Epidermal melanocyte (primary cell): Measurements from ENCODE around the gene DNAI2.

Experiments
- DNase-seq: peaks from one replicate; pipeline ENCODE4 v3.0.0; 2011; ENCODE audit warnings: low spot score; ENCODE audit not compliant: insufficient read length

DNAI2 gene

DNA sequence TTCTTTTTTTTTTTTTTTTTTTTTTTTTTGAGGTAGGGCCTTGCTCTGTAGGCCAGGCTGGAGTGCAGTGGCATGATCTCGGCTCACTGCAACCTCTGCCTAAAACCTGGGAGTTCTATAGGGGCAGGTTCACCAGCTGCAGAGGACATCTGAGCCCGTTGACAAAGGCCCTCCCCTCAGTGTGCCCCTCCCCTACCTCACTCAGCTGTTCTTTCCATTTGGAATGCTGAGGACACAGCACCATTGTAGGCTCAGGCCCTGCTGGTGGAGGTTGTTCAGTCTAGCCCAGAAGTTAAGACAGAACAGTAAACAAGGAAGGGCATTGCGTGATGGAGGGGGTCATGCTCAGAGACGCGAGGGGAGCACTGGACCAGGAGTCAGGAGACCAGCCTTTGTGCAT lies 30.1 kb downstream of the DNAI2 start:
- DNase-seq = no peak

DNA sequence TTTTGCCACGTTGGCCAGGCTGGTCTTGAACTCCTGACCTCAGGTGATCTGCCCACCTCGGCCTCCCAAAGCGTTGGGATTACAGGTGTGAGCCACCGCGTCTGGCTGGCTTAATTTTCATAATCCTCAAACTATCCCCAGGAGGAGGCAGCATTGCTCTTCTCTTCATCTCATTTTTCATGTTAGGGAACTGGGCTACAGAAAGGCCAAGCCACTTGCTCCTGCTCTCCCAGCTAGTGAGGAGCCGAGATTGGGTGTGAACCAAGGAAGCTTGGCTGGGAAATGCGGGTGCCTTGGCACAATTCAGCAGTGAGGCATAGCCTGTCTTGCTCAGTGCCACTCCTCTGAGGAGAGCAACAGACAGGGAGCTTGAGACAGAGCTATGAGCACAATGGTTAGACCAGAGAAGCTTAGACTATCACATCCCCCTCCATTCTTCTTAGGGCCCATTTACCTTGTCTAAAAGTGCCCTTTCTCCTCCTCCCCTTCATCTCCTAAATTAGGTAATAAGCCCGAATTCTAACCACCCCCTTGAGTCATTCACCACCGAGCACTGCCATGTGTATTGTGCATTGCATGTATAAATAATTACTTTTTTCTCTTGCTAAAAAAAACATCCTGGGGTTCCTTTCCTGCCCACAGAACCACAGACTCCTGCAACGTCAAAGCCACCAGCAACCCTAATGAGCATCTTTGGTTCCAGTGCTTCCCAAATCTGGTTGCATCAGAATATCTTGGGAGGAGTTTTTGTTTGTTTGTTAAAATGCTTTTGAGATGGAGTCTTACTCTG lies 32.0 kb downstream of the DNAI2 start:
- DNase-seq = no peak

DNA sequence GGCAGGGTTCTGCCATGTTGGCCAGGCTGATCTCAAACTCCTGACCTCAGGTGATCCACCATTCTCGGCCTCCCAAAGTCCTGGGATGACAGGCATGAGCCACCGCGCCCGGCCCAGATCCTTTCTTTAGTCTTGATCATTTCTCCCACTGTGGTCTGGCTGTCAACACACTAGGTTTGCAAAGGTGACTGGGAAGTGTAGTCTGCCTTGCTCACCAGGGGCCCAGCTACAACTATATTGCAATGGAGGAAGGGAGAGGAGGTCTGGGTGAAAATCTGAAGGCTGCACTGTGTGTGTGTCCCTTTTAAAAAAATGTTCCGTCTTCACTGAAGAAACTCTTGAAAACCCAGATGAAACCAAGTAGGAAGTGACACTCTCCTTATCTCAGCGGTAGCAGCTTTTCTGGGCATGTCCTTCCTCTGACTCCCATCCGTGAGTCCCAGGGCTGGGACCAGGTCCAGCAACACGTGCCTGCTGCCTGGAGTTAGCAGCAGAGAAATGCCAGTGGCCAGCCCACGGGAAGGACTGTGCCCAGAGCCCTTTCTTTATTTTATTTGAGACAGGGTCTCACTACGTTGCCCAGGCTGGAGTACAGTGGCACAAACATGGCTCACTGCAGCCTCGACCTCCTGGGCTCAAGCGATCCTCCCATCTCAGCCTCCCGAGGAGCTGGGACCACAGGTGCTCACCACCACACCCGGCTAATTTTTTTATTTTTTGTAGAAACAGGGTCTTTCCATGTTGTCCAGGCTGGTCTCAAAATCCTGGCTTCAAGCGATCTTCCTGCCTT lies 34.1 kb downstream of the DNAI2 start:
- no peak for DNase-seq

DNA sequence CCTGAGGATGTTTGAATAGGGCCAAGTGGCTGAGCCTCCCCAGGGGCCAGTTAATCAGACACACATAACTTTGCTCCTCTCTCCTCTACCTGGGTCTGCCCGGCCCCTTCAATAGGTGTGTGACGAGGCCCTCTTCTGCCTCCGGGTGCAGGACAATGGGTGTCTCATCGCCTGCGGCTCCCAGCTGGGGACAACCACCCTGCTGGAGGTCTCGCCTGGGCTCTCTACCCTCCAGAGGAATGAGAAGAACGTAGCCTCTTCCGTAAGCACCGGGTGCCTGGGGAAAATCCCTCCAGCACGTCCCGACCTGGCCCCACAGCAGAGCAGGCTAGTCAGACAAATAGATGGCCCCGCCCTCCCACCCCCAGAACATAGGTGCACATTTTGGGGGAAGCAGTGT lies 35.9 kb downstream of the DNAI2 start:
- no peak for DNase-seq

DNA sequence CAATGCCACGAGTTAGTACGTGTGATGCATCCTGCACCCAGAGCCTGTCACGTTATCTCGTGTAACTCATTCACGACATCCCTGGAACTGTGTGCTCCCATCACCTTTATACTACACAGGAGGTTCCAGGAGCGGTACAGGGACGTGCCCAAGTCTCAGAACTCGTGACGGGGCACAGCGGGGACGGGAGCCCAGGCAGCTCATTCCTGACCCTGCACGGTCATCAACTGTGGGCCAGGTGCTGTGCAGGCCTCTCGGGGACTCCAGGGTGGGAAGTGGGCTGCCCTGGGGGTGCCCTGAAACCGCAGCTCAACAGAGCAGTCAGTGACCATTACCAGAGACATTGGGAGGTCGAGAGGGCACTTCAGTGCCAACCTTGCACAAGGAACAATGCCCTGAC lies 40.8 kb downstream of the DNAI2 start:
- no peak for DNase-seq

DNA sequence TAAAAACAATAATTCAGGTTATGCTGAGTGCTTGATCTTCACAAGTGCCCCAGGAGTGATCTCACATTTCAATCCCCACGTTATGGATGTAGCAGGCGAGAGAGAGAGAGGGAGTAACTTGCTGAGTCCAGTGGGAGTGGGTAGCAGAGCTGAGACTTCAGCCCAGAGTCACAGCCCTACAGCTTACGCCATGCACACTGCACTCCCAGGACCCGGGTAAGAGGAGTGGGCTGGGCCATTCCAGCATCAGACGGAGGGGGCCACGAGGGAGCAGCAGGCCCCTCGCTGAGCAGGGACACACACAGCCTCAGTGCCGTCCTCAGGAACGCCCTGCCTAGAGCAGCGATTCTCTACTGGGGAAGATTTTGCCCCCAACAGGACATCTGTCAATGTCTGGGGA lies 42.2 kb downstream of the DNAI2 start:
- no peak for DNase-seq

DNA sequence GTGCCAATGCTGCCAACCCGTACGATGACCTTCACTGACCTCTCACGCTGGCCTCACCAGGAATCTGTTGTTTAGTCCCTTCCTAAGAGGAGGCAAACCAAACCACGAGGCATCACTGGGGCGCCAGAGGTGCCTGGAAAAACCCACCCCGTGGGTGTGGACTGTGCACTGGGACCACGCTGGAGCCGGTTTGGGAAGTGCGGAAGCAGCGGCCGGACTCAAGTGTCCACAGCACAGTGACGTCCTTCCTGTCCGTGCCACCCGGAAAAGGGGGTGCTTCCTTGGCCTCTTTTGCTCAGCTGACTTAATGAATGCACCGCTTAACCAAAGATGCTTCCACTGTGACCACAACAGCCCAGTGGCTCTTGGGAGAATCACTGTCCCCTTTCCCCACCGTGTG lies 43.0 kb downstream of the DNAI2 start:
- DNase-seq = no peak

DNA sequence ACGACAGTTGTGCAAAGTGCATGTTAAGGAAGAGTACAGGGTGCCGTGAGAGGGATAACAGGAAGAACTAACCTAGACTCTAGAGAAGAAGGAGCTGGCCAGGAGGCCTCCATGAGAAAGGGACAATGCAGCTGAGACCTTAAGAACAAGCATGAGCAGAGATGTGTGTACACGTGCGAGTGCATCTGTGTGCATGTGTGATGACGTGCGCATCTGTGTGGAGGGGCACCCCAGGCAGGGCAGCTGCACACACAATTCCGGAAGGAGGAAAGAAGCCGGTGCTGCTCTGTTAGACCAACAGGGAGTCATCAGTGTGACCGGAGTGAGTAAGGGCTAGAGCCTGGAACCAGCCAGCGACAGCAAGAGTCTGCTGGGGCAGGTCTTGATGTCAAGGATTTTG lies 44.4 kb downstream of the DNAI2 start:
- DNase-seq = no peak

DNA sequence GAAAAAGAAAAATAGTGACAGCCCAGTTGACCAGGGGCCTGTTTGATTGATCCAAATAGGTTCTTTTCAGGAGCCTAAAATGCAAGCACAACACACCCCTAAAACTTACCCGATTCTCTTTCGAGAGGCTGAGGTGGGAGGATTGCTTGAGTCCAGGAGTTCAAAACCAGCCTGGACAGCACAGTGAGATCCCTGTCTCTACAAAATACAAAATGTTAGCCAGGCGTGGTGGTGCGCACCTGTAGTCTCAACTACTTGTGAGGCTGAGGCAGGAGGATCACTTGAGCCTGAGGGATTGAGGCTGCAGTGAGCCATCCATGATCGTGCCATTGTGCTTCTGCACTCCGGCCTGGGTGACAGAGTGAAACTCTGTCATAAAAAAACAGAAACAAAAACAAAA lies 50.5 kb downstream of the DNAI2 start:
- DNase-seq = no peak

DNA sequence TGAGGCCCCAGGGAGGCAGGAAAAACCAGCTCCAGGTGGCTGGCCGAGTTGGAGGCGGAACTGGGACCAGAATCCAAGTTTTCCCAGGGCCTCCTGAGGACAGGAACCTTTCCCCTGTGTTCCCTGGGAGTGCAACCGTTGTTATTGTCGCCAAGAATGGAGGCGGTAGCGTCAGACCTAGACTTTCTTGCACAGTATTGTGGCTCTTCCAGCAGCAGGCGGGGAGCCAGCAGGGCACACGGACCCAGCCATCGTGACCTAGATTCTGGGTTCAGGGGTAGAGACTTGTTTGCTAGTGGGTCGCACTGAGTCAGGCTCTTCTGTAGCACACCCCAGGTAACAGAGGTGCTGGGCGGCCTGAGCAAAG lies 51.3 kb downstream of the DNAI2 start:
- no peak for DNase-seq

DNA sequence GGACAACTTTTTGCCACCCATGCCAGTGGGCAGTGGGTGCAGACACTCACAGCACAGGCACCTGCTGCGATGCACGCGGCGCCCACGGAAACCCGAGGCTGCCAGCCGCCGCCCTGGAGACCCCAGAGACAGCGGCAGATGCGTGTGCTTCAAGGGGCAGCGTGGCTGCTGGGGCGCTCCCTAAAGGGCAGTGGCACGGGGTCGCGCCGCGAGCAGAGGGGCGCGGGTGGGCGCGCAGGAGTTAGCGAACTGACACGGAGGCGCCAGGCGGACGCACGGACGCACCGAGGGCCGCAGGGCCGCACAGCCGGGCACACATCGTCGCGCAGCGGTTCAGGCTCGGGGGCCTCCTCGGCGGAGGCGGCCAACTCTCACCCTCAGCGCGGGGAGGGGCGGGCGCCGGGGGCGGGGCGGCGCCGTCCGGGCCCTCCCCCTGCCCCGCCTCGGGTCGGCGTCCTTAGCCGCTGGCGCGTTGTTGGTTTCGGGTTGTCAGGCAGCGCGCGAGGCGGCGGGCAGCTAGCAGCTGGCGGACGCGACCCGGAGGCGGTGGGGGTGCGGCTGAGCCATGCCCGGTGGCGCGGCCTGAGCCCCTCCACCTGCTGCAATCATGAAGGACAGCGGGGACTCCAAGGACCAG lies 51.8 kb downstream of the DNAI2 start, which contains the start of gene KIF19:
Gene KIF19, plus strand, starts transcription at position 484 of the 637 bp plus-strand sequence. Its CDS starts 124 bp downstream, at position 608.
- no peak for DNase-seq

DNA sequence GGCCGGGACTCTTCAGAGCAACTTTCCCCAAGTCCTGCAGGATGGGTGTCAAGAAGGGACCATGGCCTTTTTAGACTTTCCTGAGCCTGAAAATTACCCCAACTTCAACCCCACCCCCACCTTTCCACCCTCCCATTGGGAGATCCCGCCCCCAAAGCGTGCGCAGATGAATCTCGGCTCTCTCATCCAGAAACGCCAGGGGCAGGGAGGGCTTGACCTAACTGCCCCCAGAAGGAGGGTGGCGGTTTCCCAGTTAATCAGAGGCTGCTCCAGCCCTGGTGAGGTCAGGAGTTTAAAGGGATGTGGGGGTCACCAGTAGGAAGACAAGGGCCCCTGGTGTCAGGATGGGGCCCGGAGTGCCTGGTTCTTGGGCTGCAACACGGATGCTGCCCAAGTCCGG lies 52.5 kb downstream of the DNAI2 start:
- no peak for DNase-seq

DNA sequence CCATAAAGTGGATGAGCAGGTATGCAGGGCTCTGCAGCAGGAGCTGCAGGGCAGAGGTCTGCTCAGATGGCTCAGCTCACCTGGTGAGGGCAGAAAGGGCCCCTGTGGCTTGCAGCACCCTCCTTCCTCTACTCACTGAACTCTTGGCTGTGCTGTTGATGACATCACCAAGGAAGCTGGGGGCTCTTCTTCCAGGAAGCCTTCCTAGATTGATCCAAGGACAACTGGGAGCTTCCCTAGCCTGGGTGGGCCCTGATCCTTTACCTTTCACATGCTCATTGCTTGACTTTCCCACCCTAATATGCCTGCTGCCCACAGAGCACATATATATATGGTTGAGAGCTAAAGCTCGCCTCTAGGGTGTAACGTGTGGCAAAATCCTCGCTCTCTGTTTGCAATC lies 54.5 kb downstream of the DNAI2 start:
- no peak for DNase-seq

DNA sequence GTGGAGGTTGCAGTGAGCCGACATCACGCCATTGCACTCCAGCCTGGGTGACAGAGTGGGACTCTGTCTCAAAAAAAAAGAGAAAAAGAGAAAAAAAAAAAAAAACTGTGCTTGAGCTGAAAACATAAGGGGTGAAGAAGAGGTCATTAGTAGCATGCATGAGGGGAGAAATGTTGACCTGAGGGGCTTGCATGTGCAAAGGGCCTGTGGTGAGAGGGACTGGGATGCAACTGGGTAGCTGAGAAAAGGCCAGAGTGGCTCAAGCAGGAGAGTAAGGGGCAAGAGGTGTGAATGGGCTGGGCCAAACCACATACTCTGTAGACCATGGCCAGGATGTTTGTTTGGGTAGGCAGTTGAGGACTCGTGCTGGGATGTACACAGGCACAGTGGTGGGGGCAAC lies 55.3 kb downstream of the DNAI2 start:
- DNase-seq = no peak

DNA sequence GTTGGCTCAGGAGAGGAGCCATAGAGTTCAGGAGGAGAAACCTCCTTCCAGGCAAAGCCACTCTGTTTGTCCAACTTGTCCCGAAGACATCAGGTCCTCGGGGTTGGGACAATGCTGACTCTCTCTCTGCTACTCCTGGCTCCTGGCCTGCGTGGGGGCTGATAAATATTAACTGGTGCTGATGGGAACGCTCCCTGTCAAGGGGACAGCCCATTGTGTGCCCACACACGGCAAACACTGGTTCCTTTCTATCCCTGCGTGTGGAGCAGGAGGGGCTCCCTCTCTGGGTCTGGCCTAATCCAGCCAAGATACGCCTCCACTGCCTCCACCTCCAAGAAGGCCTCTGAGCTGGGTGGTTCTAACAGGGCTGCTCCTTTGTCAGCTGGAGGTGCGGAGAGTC lies 56.4 kb downstream of the DNAI2 start:
- no peak for DNase-seq

DNA sequence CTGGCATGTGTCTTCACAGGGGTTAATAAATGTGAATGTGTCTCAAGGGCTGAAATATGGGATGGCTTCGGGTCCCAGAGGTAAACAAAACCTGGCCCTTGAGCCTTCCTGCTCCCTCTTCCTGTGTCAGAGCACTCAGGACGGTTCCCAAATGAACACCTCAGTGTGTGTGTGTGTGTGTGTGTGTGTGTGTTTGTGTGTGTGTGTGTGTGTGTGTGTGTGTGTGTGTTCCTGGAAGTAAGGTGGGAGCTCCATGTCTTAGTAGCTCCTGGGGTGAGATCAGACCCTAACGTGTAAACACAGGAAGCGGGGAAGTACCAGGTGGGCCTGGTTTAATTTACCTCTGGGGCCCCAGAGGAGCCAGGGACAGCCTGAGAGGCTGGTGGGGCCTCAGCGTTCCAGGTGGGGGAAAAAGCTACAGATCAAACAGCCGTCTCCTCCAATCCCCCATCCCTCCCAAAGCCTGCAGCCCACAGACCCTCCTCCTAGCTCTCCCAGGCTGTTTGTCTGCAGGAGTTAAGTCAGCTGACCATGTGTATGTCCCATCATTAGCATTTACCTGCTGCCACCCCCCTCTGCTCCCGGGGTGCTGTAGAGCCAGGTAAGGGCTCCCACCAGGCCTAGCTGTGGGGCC lies 58.1 kb downstream of the DNAI2 start:
- DNase-seq = no peak

DNA sequence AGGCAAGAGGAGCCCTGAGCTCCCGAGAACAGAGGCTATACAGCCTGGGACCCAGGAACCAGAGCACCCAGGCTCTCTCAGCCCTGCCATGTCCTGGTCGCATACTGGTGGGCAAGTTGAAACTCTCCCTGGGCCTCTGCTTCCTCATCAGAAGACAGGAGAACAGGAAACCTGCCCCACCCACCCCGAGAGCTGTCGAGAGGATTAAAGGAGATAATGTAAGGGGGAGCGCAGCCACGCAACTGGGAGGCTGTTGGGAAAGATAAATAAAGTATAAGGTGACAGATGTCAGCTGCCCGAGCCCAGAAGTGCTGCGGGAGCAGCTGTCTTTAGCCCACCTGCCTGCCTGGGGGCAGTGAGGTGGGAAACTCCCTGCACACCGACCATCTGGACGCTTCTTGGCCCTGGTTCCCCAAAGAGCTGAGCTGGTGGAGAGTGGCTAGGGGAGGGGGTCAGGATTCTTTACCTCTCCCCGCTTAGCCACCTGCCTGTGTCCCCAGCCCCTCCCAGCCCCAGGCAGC lies 58.8 kb downstream of the DNAI2 start:
- no peak for DNase-seq

DNA sequence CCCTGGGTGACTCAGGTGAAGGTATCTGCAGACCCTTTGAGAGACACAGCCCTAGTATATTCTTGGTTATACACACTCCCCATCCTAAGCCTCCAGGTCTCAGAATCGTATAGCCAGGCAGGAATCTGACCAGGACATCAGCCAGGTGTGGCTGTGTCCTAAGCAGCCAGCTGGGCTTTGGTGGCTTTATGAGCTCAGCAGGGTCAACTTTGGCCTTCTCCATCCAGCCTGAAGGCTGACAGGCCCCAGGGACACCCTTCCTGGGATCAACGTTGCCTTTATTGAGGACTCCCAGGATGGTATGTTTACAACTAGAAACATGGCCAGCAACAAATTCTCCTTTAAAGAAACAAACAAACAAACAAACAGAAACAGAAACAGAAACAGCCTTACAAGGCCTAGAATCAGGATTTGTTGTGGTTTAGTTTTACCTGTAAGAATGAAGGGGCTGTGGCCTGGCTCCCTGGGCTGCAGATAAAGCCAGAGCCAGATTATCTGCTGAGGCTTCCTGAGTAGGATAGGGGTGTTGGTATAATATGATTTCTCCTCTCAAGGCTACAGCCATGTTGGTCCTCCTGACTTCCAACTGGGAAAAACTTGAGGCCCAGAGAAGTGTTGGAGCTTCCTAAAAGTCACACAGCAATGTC lies 60.5 kb downstream of the DNAI2 start:
- DNase-seq = no peak

DNA sequence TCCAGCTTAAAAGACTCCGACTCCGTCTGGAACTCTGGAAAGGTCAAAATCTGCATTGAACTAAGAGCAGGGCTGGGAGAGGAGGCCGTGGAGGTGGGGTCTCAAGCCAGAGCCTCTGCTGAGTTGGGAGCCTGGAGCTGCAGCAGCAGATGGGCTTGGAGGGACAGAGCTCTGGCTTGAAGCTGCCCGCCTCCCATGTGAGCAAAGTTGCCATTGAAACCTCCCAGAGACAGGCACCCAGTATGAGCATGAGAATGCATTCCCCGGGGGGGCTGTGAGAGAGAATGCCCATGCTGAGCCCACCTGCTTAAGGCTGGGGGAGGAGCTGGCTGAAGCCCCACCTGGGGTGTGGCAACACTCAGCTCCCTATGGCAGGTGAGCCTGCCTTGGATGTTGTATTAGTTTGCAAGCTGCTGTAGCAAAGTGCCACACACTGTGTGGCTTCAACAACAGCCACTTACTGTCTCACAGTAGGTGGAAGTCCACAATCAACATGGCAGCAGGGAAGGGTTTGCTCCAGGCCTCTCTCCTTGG lies 61.6 kb downstream of the DNAI2 start:
- no peak for DNase-seq

DNA sequence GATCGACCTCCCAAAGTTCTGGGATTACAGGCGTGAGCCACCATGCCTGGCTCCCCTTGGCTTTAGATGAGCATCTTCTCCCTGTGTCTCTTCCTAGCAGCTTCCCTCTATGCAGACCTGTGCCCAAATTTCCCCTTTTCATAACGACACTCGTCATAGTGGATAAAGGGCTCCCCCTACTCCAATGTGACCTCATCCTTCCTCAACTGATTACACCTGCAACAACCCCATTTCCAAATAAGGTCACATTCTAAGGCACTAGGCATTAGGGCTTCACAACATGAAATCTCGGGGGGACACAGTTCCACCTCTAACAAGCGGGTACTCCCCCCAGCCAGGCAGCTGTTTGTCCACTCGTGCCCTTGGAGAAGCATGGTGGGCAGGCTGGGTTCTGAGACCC lies 62.3 kb downstream of the DNAI2 start:
- no peak for DNase-seq
